ENCODE measurements around the gene SNRNP40.
"Not testable (repeated sequence)": the region's sequence is repeated elsewhere in the genome, so short reads cannot be mapped to it uniquely, and the experiment has no call there.

Gene SNRNP40

GRCh38 chr1:31282426-31282825 lies 14.2 kb downstream of the SNRNP40 start:
- DNase-seq (ENCODE audit: low read depth in 2 of 2), result not testable (repeated sequence)

- DNase-seq (ENCODE audit: low read depth in 2 of 2), result no peak
Measured at GRCh38 chr1:31273619-31274018, 23.0 kb downstream of the SNRNP40 start.

- no peak for DNase-seq (ENCODE audit: low read depth in 2 of 2)
Measured at GRCh38 chr1:31272369-31272768, 24.2 kb downstream of the SNRNP40 start.

GRCh38 chr1:31266547-31266946 lies 30.0 kb downstream of the SNRNP40 start:
- DNase-seq (ENCODE audit: low read depth in 2 of 2), result no peak

- no peak for DNase-seq (ENCODE audit: low read depth in 2 of 2)
Measured at GRCh38 chr1:31264790-31265386, 31.7 kb downstream of the SNRNP40 start.

- DNase-seq (ENCODE audit: low read depth in 2 of 2), result no peak
Measured at GRCh38 chr1:31263408-31263807, 33.2 kb downstream of the SNRNP40 start.

- not testable (repeated sequence) for DNase-seq (ENCODE audit: low read depth in 2 of 2)
Measured at GRCh38 chr1:31262393-31262792, 34.2 kb downstream of the SNRNP40 start.

- no peak for DNase-seq (ENCODE audit: low read depth in 2 of 2)
Measured at GRCh38 chr1:31261916-31262315, 34.7 kb downstream of the SNRNP40 start.

- no peak for DNase-seq (ENCODE audit: low read depth in 2 of 2)
Measured at GRCh38 chr1:31259746-31260145, 36.8 kb downstream of the SNRNP40 start.

GRCh38 chr1:31258581-31258980 lies 38.0 kb downstream of the SNRNP40 start:
- no peak for DNase-seq (ENCODE audit: low read depth in 2 of 2)

GRCh38 chr1:31257213-31257612 lies 39.4 kb downstream of the SNRNP40 start:
- no peak for DNase-seq (ENCODE audit: low read depth in 2 of 2)

- DNase-seq (ENCODE audit: low read depth in 2 of 2), result no peak
Measured at GRCh38 chr1:31249854-31250253, 46.7 kb downstream of the SNRNP40 start.

- DNase-seq (ENCODE audit: low read depth in 2 of 2), result no peak
Measured at GRCh38 chr1:31248276-31248675, 48.3 kb downstream of the SNRNP40 start.

- no peak for DNase-seq (ENCODE audit: low read depth in 2 of 2)
Measured at GRCh38 chr1:31244326-31244725, 52.3 kb downstream of the SNRNP40 start.

- DNase-seq (ENCODE audit: low read depth in 2 of 2), result no peak
Measured at GRCh38 chr1:31243501-31244286, 52.9 kb downstream of the SNRNP40 start.

GRCh38 chr1:31241321-31241720 lies 55.3 kb downstream of the SNRNP40 start:
- no peak for DNase-seq (ENCODE audit: low read depth in 2 of 2)

GRCh38 chr1:31239653-31240241 lies 56.8 kb downstream of the SNRNP40 start, which contains the start of gene NKAIN1:
NKAIN1 (minus strand) TSS chr1:31239887; CDS start chr1:31239547, 340 bp downstream.
- no peak for DNase-seq (ENCODE audit: low read depth in 2 of 2)

GRCh38 chr1:31238986-31239613 lies 57.5 kb downstream of the SNRNP40 start:
- DNase-seq (ENCODE audit: low read depth in 2 of 2), result no peak

GRCh38 chr1:31238612-31238985 lies 58.0 kb downstream of the SNRNP40 start:
- no peak for DNase-seq (ENCODE audit: low read depth in 2 of 2)

GRCh38 chr1:31234870-31235269 lies 61.7 kb downstream of the SNRNP40 start:
- DNase-seq (ENCODE audit: low read depth in 2 of 2), result no peak

- DNase-seq (ENCODE audit: low read depth in 2 of 2), result no peak
Measured at GRCh38 chr1:31234123-31234708, 62.4 kb downstream of the SNRNP40 start.

GRCh38 chr1:31232689-31233088 lies 63.9 kb downstream of the SNRNP40 start:
- DNase-seq (ENCODE audit: low read depth in 2 of 2), result no peak

Measured in stimulated activated CD8-positive, alpha-beta memory T cell treated with anti-CD3 and anti-CD28 coated beads, Interleukin-15, amount 100 ng/mL, for 48 hours (primary cell).